HCT116 (cell line): ENCODE data around the gene CELA2B.
"Not testable (repeated sequence)": the region's sequence is repeated elsewhere in the genome, so short reads cannot be mapped to it uniquely, and the experiment has no call there.

Experiments used
- CBX3 ChIP-seq: IDR thresholded peaks from 2 replicates; pipeline ENCODE4 v1.6.1; 2012; ENCODE audit warnings: low read depth
- CTCF ChIP-seq, 3 experiments: fragments of 200-600 bp in 1 of 3; sonication (generic) in 1 of 3; IDR thresholded peaks in 2 of 3; conservative IDR thresholded peaks in 1 of 3; 2 replicates each; pipeline ENCODE4 v1.5.1; 2012 to 2017; ENCODE audit warnings: low read depth in 2 of 3, low read length in 2 of 3, antibody characterized with exemption in 1 of 3, borderline replicate concordance in 1 of 3, control low read depth in 1 of 3, mild to moderate bottlenecking in 1 of 3, mixed read lengths in 1 of 3, mixed run types in 1 of 3, moderate library complexity in 1 of 3; ENCODE audit not compliant: insufficient read depth in 1 of 3
- EZH2 ChIP-seq: fragments of 200-600 bp; sonication (generic); IDR thresholded peaks from 2 replicates; pipeline ENCODE4 v1.6.1; 2017; ENCODE audit warnings: antibody characterized with exemption, mixed run types
- EZH2phosphoT487 ChIP-seq: fragments of 200-600 bp; IDR thresholded peaks from 2 replicates; pipeline ENCODE4 v1.6.1; 2018; ENCODE audit warnings: antibody characterized with exemption, borderline replicate concordance
- POLR2AphosphoS5 ChIP-seq: IDR thresholded peaks from 2 replicates; pipeline ENCODE4 v1.6.1; 2011; ENCODE audit warnings: mild to moderate bottlenecking, low read depth, low read length, moderate library complexity
- SRF ChIP-seq: IDR thresholded peaks from 2 replicates; pipeline ENCODE4 v1.6.1; 2012; ENCODE audit warnings: low read depth
- TF ChIP-seq, protein P1 (sequence below): IDR thresholded peaks from 2 replicates; pipeline ENCODE4 v1.6.1; 2012
- TF ChIP-seq, protein P2 (sequence below): IDR thresholded peaks from 2 replicates; pipeline ENCODE4 v1.6.1; 2012

DNA sequence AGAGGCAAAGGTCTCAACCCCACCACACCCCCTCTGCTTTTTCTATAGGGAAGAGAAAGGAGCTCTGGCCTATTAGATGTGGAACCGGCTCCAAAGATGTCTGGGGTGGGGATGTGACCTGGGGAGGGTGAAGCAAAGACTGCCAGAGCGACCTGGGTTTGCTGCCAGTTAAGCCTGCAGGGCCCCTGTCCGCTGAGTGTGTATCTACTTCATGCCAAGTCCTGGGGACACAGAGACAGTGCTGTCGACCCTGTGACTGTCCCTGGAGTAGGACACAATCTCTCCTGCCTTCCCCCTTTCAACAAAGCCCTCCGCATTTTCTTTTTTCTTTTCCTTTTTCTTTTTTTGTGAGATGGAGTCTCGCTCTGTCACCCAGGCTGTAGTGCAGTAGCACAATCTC lies 6.6 kb downstream of the CELA2B start:
- not testable (repeated sequence) for TF ChIP-seq EZH2; CTCF (IDR thresholded peaks at IDR 0.05 in 2 of 3, conservative IDR thresholded peaks at IDR 0.05 in 1 of 3; ENCODE audit: borderline replicate concordance in 1 of 3, insufficient read depth in 1 of 3, low read depth in 2 of 3, low read length in 2 of 3); EZH2phosphoT487; CBX3; POLR2AphosphoS5; SRF
- TF ChIP-seq, protein P1, sequence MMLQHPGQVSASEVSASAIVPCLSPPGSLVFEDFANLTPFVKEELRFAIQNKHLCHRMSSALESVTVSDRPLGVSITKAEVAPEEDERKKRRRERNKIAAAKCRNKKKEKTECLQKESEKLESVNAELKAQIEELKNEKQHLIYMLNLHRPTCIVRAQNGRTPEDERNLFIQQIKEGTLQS, result not testable (repeated sequence)
- TF ChIP-seq, protein P2, sequence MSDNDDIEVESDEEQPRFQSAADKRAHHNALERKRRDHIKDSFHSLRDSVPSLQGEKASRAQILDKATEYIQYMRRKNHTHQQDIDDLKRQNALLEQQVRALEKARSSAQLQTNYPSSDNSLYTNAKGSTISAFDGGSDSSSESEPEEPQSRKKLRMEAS, result not testable (repeated sequence)
